Fibroblast of skin of abdomen (primary cell): ENCODE data around the gene DLGAP4. TPM values are rescaled to one million over a fixed set of nuclear protein-coding genes. Genes with fewer than 3 reads are reported as not detected.

ENCODE experiments used
- DNase-seq: peaks from one replicate; pipeline ENCODE4 v3.0.0-alpha.2; 2013
- polyA plus RNA-seq, 2 experiments: library from polyadenylated mRNA; unstranded; fragments of 120-200 nt; gene quantifications; one replicate each; pipeline ENCODE4 v1.2.1, GENCODE V29; 2013; ENCODE audit not compliant: insufficient read length in 2 of 2

The DLGAP4 gene, protein sequence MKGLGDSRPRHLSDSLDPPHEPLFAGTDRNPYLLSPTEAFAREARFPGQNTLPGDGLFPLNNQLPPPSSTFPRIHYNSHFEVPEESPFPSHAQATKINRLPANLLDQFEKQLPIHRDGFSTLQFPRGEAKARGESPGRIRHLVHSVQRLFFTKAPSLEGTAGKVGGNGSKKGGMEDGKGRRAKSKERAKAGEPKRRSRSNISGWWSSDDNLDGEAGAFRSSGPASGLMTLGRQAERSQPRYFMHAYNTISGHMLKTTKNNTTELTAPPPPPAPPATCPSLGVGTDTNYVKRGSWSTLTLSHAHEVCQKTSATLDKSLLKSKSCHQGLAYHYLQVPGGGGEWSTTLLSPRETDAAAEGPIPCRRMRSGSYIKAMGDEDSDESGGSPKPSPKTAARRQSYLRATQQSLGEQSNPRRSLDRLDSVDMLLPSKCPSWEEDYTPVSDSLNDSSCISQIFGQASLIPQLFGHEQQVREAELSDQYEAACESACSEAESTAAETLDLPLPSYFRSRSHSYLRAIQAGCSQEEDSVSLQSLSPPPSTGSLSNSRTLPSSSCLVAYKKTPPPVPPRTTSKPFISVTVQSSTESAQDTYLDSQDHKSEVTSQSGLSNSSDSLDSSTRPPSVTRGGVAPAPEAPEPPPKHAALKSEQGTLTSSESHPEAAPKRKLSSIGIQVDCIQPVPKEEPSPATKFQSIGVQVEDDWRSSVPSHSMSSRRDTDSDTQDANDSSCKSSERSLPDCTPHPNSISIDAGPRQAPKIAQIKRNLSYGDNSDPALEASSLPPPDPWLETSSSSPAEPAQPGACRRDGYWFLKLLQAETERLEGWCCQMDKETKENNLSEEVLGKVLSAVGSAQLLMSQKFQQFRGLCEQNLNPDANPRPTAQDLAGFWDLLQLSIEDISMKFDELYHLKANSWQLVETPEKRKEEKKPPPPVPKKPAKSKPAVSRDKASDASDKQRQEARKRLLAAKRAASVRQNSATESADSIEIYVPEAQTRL
- 103 TPM for polyA plus RNA-seq (2013, experiment 1 of 2; ENCODE audit: insufficient read length)
- 104 TPM for polyA plus RNA-seq (2013, experiment 2 of 2; ENCODE audit: insufficient read length)

DNA sequence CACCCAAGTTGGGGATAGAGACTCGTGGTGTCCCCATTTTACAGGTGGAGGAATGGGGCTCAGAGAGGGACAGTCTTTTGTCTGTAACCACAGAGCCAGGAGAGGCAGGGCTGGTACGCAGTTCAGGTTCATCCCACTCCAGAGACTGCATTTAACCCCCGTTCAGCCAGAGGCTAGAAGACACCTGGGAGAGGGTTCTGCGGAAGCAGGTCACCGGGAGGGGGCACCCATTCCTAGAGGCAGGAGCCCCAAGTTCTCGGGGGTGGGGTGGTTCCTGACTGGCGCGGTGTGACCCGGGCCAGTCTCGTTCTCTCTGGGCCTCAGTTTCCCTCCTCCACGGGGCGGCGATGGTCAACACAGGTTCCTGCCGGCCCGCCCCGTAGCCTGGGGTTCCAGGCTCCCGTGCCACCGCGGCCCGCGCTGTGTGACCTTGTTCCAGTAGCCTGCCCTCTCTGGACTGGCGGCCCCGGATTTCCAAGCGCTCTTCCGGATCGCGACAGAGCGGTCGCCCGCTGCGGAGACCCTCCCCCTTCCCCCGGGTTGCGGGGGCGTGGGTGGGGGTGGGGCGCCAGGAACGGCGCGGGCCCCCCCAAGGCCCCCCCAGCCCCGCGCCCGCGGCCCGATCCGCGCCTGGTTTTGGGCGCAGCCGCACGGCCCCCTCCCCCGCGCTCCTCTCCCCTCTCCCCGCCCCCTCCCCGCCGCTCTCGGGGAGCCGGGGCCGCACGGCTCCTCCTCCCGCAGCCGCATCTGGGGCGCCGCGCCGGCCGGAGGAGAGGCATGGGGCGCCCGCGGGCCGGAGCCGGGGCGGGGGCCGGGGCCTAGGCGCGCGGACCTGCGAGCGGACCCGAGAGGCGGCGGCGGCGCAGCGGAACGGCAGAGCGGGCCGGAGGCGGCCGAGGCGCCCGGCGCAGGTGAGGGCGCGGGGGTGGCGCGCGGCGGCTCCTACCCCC, at the start of gene DLGAP4:
DLGAP4 (plus strand) TSS at position 738 of the 950 bp plus-strand sequence. CDS start 125,379 bp downstream, outside the sequence.
- no peak for DNase-seq

- DNase-seq, result no peak
Observed at GRCh38 chr20:36259177-36260061, 46.7 kb upstream of the DLGAP4 start.

DNA sequence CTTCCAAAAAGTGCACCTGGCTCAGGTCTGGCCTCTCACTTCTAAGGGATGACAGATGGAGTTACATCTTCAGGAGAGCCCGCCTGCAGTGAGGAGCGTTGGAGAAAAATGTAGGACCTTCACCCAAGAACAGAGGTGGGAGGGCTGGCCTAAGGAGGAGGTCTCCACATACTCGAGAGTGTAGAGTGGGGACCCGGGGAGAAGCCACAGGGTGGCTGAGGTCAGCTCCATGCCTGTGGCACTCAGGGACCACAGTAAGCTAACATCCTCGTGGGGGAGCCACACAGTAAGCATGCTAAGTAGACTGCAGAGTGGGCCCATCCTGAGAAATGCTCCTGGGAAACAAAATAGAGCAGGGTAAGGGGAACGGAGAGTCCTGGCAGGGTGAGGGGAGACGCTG, 45.8 kb upstream of the DLGAP4 start:
- no peak for DNase-seq

DNA sequence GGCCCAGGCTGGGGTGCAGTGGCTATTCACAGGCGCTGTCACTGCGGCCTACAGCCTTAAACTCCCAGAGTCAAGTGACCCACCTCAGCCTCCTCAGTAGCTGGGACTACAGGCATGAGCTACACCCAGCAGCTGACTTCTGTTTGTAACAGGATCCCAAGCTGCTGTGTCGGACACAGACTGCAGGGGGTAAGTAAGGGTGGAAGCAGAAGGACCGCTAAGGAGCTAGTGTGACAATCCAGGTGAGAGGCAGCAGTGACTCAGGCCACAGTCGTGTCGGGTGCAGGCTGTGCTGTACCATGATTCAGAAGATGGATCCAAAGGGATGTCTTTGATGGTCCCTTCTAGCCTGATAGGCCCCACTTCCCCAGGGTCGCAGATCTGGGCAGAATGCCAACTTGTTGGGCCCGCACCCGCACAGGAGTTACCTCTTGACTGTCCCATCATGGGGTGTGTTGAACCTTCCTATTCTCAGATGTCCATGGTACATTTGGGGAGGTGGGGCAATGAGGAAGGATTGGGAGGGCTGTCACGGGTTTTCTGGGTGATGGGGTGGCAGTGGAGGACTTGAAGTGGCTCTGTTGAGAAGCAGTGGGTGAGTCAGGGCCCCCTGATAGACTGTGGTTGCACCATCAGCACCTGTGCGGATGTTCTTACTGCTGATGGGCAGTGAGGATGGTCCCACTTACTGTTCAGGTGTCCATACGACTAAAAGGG, 44.6 kb upstream of the DLGAP4 start:
- no peak for DNase-seq

DNA sequence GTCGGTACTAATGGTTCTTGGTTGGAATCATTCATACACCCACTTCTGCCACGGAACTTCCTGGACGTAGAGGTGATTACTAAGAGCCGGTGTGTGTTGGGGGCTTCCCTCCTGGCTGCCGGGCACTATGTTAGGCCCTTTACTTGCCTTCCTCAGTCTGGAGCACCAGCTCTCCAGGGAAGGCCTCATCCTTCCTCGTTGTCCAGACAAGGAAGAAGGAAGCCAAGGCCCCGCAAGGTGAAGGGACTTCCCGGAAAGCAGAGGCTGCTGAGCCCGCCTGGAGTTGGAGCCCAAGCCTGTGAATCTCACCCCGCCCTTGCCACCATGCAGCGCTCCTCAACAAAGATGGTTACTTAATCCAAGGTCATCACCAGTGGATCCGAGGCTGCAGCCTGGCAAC, 43.7 kb upstream of the DLGAP4 start:
- DNase-seq, result no peak

GRCh38 chr20:36264426-36265246, 41.5 kb upstream of the DLGAP4 start:
- no peak for DNase-seq

DNA sequence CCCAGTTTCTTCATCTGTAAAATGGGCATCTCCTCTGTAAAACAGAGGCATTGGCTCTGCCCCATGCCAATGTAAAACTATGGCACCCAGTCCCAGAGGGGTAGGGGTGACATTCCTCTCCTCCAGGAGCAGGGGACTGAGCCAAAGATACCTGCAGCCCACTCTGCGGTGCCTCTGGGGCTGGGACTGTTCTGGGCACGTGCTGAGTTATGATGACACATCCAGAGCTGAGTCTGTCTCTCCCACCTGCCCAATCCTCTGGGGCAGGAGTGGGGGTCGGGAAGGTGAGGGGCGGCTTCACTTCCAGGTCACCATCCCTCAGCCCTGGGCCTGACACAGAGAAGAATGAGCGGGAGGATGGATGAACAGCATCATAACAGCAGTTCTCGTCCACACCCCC, 40.0 kb upstream of the DLGAP4 start:
- no peak for DNase-seq

- no peak for DNase-seq
Observed at GRCh38 chr20:36267605-36268381, 38.3 kb upstream of the DLGAP4 start.

DNA sequence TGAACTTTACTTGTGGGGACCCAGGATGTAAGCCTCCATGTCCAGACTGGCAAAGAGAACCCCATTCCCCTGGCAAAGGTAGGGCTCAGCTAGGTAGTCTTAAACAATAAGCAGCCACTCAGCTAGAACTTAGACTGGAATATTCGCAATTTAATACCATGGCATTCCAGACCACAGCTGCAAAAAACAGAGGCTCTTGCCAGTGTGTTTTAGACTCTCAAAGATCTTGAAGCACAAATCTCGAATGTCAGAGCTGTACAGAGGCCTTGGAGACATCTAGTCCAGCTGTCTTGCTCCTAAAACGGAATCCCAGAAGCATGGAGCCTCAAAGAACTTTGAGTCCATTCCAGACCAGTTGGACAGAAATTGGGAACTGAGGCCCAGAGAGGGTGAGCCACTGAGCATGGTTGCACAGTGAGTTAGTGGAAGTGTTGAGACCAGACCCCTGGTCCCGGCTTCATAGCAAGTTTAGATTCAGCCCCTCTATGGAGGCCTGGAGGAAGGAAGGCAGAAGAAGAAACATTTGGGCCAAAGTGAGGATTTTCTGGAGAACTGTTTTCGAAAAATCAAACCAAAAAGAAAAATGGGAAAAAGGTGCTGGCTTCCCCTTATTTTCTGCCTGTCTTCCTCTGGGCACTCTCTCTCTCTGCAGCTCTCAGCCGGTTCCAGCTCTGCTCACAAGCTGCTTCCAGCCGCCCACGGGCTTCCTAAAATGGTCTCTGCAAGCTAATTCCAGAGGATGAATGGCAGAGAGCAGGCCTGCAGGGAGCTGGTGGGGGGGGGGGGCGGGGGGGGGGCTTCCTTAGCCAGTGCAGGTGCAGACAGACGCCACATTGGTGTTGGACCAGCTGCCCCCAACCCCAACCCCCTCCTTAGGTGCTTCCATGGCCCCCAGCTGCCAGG, 37.4 kb upstream of the DLGAP4 start:
- DNase-seq, result no peak

GRCh38 chr20:36269507-36269906, 36.6 kb upstream of the DLGAP4 start:
- no peak for DNase-seq

- no peak for DNase-seq
Observed at GRCh38 chr20:36270744-36271638, 35.1 kb upstream of the DLGAP4 start.

GRCh38 chr20:36271639-36272546, 34.2 kb upstream of the DLGAP4 start:
- no peak for DNase-seq

DNA sequence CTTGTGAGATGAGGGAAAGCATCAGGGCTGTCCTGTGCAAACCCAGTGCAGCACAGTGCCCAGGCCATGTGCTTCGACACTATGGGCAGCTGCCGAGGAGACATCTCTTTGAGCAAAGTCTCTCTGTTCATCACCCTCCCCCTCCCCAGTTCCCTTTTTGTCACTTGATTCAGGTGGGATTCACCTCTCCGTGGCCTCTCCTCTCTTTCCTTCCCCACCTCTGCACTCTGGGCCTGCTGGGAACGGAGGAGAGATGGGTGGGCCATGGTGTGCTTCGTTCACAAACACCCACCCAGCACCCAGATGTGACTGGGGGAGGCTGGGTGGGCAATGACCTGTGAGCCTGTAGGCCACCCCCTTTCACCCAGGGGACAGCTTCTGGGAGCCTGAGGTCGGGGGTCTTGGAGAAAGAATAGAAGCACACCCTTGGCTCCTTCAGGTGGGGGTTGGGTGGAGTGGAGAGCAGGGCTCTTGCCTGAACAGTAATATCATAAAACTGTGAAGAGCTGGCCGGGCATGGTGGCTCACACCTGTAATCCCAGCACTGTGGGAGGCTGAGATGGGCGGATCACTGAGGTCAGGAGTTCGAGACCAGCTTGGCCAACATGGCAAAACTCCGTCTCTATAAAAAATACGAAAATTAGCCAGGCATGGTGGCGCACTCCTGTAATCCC, 33.5 kb upstream of the DLGAP4 start:
- DNase-seq, result no peak

GRCh38 chr20:36273414-36274180, 32.5 kb upstream of the DLGAP4 start:
- DNase-seq, result no peak
